GM21528 (cell line): ENCODE measurements around the gene THEMIS.
"Not testable (repeated sequence)": the region's sequence is repeated elsewhere in the genome, so short reads cannot be mapped to it uniquely, and the experiment has no call there.

ENCODE experiments used
- ATAC-seq: cut with Tn5 transposase; IDR thresholded peaks from one replicate; pipeline ENCODE4 v1.9.1; 2021; ENCODE audit warnings: mild to moderate bottlenecking, moderate library complexity; ENCODE audit not compliant: unreplicated experiment, low FRiP score

Gene THEMIS

GRCh38 chr6:127811900-127812570, 88.8 kb downstream of the THEMIS start:
- no peak for ATAC-seq

GRCh38 chr6:127807806-127808517, 92.9 kb downstream of the THEMIS start:
- no peak for ATAC-seq

DNA sequence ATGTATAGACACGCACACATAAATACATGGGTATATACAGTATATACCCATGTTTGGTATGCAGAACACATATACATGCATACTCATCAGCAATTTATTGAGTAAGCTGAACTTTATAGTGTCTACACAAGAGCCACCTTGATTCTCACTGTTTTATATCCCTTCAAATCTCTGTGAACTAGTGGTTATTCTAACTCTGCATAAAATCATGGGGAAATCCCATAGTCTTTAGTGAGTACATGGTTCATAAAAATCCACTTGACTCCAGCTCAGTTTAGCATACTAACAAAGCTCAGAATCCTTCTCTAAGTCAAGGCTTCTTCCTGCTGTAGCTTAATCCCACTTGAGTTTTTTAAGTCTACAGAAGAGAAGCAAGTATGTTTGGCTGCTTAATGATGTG, 104.1 kb downstream of the THEMIS start:
- ATAC-seq: no peak

DNA sequence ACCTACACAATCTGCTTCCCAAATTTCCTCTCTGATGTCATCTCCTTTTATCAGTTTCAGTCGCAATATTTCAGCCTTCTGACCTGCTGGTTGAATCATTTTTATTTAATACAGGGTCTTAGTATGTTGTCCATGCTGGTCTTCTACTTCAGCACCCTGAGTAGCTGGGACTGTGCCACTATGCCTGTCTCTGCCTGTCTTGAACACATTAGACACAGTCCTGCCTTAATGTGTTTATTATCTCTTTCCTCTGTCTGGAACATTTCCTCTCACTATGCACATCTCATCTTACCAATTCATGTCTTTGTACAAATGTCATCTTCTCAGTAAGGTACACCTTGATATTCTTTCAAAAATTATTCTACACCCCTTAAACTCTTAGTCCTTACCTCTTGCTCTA, 106.5 kb downstream of the THEMIS start:
- ATAC-seq: no peak

DNA sequence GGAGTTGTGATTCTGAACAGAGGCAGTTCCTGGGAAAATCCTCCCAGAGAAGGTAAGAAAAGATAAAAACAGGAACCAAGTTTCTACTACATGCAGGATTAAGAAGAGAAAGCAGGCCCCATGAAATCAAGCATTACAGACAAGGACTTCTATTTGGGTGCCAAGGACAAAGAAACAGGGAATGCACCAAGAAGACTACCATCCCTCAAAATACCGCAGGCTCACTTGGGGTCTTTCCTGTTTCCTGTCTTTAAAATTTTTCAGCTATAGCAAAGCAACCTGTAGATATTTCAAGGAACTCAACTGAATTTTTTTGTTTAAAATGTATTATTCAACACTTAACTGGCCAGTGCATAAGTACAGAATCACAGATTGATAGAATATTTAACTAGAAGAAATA, 107.5 kb downstream of the THEMIS start:
- ATAC-seq: no peak

GRCh38 chr6:127792616-127793015, 108.2 kb downstream of the THEMIS start:
- ATAC-seq: no peak

DNA sequence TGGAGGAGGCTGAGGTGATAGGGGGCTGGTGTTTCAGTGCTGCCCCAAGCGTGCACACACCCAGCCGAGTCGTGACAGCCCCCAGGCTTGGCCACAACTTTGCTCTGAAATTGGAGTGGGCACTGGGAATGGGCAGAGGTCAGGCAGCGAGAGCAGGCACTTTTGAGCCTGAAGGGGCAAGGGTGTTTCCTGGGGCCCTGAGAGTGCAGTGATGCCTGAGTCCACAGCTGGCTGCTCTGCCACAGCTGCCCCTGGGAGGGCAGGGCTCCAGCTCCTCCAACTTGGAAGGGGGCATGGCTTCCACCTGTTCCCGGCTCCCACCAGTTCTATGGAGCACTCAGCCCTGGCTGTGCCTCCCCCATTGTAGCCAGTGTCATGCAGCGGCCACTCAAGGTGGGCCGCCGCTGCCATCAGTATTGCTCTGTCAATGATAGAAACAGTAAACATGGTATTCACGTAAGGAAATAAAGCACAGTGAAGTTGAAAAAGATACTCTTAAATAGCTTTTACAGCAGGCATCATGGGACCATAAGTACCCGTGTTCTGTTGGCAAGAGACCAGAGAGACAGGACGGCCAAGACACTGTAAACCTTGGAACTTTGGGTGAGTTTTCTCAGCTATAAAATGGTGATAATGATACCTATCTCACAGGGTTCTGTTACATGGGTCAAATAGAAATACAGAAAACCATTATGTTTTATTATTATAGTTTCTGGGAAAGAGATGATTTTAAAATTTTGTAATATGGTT, 108.9 kb downstream of the THEMIS start:
- no peak for ATAC-seq

- ATAC-seq: no peak
Observed at GRCh38 chr6:127790571-127790970, 110.3 kb downstream of the THEMIS start.

GRCh38 chr6:127786109-127786508, 114.7 kb downstream of the THEMIS start:
- ATAC-seq: no peak

- ATAC-seq: no peak
Observed at GRCh38 chr6:127784468-127784867, 116.4 kb downstream of the THEMIS start.

DNA sequence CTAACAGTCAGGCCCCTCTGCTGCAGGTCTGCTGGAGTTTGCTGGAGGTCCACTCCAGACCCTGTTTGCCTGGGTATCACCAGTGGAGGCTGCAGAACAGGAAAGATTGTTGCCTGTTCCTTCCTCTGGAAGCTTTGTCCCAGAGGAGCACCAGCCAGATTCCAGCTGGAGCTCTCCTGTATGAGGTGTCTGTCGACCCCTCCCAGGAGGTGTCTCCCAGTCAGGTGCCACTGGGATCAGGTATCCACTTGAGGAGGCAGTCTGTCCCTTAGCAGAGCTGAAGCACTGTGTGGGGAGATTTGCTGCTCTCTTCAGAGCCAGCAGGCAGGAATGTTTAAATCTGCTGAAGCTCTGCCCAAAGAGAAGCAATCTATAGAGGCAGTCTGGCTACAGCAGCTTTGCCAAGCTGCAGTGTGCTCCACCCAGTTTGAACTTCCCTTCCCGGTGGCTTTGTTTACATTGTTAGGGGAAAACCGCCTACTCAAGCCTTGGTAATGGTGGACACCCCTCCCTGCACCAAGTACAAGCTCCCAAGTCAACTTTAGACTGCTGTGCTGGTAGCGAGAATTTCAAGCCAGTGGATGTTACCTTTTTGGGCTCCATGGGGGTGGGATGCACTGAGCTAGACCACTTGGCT, 119.1 kb downstream of the THEMIS start:
- not testable (repeated sequence) for ATAC-seq

DNA sequence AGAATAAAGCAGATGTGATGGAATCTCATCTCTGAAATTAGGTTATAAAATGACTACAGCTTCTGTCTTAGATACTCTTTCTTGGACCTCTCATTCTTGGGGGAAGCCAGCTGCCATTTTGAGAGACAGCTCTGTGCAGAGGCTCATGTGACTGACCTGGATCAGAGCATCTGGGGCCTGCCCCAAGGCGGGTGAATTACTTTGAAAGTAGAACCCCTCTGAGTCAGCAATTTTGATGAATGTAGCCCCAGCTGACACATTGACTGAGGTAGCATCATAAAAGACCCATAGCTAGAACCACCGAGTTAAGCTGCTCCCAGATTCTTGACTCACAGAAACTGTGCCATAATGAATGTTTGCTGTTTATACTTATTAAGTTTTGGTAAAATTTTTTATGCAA, 124.5 kb downstream of the THEMIS start:
- no peak for ATAC-seq

DNA sequence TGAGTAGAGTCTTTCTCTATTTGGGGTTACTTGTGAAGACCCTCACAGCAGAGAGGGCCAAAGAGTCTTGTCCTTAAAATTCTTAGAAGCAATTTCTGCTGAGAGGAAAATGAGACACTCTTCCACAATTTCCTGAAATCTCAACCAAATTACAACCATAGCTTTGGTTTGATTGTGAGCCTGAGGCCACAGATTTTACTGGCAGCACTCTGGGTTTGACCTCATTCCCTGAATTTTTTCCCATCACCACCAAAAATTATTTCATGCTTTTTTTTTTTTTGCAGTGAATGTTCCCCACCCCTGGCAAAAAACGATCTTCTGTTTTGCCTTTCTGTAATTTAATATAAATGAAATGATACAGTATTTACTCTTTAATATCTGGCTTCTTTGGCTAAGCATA, 125.5 kb downstream of the THEMIS start:
- ATAC-seq: no peak

GRCh38 chr6:127768745-127769144, 132.1 kb downstream of the THEMIS start:
- no peak for ATAC-seq

- ATAC-seq: no peak
Observed at GRCh38 chr6:127768223-127768622, 132.6 kb downstream of the THEMIS start.

GRCh38 chr6:127765949-127766348, 134.9 kb downstream of the THEMIS start:
- ATAC-seq: no peak

- ATAC-seq: no peak
Observed at GRCh38 chr6:127762284-127762683, 138.6 kb downstream of the THEMIS start.

DNA sequence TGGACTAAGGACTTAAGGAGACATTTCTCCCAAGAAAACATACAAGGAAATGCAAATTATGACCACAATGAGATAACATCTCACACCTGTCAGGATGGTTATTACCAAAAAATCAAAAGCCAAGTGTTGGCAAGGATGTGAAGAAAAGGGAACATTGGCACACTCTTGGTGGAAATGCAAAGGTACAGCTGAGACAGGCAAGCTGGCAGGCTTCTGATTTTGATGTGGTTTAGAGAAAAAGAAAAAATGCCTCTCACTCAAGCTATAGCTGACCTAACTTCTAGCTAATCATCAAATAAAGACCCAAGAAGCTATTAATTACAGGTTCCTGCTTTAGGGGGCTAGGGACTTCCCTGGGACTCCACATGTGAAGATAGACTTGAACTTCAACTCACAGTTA, 139.8 kb downstream of the THEMIS start:
- ATAC-seq: no peak

GRCh38 chr6:127749095-127749494, 151.8 kb downstream of the THEMIS start:
- ATAC-seq: no peak

GRCh38 chr6:127748290-127748689, 152.6 kb downstream of the THEMIS start:
- no peak for ATAC-seq

- ATAC-seq: no peak
Observed at GRCh38 chr6:127738423-127738822, 162.4 kb downstream of the THEMIS start.
